IMR-90 (cell line): ENCODE results near the gene AMFR. TPM values are rescaled to one million over a fixed set of nuclear protein-coding genes. Genes with fewer than 3 reads are reported as not detected.

ENCODE experiments used
- ATAC-seq: fragments of 200-7000 bp; cut with Tn5 transposase; 2 replicates; pipeline ENCODE4 v1.9.1; 2020; ENCODE audit warnings: low read depth, mild to moderate bottlenecking, moderate library complexity
- BruUV-seq: library from RNA; stranded (reverse); fragments of 400-500 nt; replicated peaks from 2 replicates; lab custom pipeline; 2021; lab: Mats Ljungman, UMichigan
- CTCF ChIA-PET: fragments of 300-600 bp; formaldehyde crosslinking; extraction: SDS; loops from one replicate; lab custom pipeline; 2021; ENCODE audit warnings: antibody characterized with exemption; lab: Yijun Ruan, JAX
- POLR2A ChIA-PET: fragments of 300-600 bp; sonication (Branson Sonifier 250); formaldehyde crosslinking; loops from one replicate; lab custom pipeline; 2022; ENCODE audit warnings: antibody characterized with exemption; ENCODE audit not compliant: unreplicated experiment; lab: Charles Lee
- DNase-seq: peaks from one replicate; pipeline ENCODE4 v3.0.0; 2013
- H2AFZ ChIP-seq: replicated peaks from 2 replicates; pipeline ENCODE3; 2013; ENCODE audit warnings: low read length, mild to moderate bottlenecking; ENCODE audit not compliant: poor library complexity
- H2AK5ac ChIP-seq: 2 replicates; pipeline ENCODE4 v1.6.1; 2013; ENCODE audit warnings: low read depth, low read length, inconsistent platforms
- H2AK9ac ChIP-seq: replicated peaks from 2 replicates; pipeline ENCODE3; 2013; ENCODE audit warnings: mild to moderate bottlenecking, low read depth, low read length, moderate library complexity; ENCODE audit not compliant: poor library complexity
- H2BK120ac ChIP-seq: 2 replicates; pipeline ENCODE4 v1.6.1; 2013; ENCODE audit warnings: low read depth, low read length, inconsistent platforms
- H2BK15ac ChIP-seq: 3 replicates; pipeline ENCODE4 v1.6.1; 2013; ENCODE audit warnings: low read depth, low read length, inconsistent platforms
- H2BK20ac ChIP-seq: 2 replicates; pipeline ENCODE4 v1.6.1; 2013; ENCODE audit warnings: low read depth, mild to moderate bottlenecking, inconsistent platforms, low read length, moderate library complexity
- H2BK5ac ChIP-seq: 2 replicates; pipeline ENCODE4 v1.6.1; 2013; ENCODE audit warnings: mild to moderate bottlenecking, low read depth, low read length, inconsistent platforms; ENCODE audit not compliant: poor library complexity, severe bottlenecking
- H3K14ac ChIP-seq: replicated peaks from 2 replicates; pipeline ENCODE4 v1.6.1; 2013; ENCODE audit warnings: low read depth, low read length, inconsistent platforms
- H3K18ac ChIP-seq: 2 replicates; pipeline ENCODE4 v1.6.1; 2013; ENCODE audit warnings: low read depth, low read length, control low read depth
- H3K23ac ChIP-seq: 2 replicates; pipeline ENCODE4 v1.6.1; 2013; ENCODE audit warnings: low read depth, low read length, inconsistent platforms
- H3K27ac ChIP-seq: 2 replicates; pipeline ENCODE4 v1.5.1; 2013; ENCODE audit warnings: mild to moderate bottlenecking, control low read depth, low read length; ENCODE audit not compliant: insufficient read depth
- H3K27me3 ChIP-seq: 2 replicates; pipeline ENCODE4 v1.6.1; 2013; ENCODE audit warnings: low read length; ENCODE audit not compliant: control insufficient read depth, insufficient read depth
- H3K36me3 ChIP-seq: 2 replicates; pipeline ENCODE4 v1.6.1; 2013; ENCODE audit warnings: low read length, mixed read lengths; ENCODE audit not compliant: control insufficient read depth, insufficient read depth
- H3K4ac ChIP-seq: 2 replicates; pipeline ENCODE4 v1.6.1; 2013; ENCODE audit warnings: low read depth, low read length, inconsistent platforms
- H3K4me1 ChIP-seq: 2 replicates; pipeline ENCODE4 v1.6.1; 2013; ENCODE audit warnings: low read length, mixed read lengths; ENCODE audit not compliant: control insufficient read depth, insufficient read depth
- H3K4me2 ChIP-seq: 2 replicates; pipeline ENCODE4 v1.6.1; 2013; ENCODE audit warnings: low read depth, mild to moderate bottlenecking, control low read depth, low read length, moderate library complexity
- H3K4me3 ChIP-seq: 2 replicates; pipeline ENCODE4 v1.5.1; 2013; ENCODE audit warnings: low read depth, mild to moderate bottlenecking, control low read depth, low read length, moderate library complexity; ENCODE audit not compliant: insufficient read depth
- H3K56ac ChIP-seq: 2 replicates; pipeline ENCODE4 v1.6.1; 2013; ENCODE audit warnings: low read length, inconsistent platforms; ENCODE audit not compliant: insufficient read depth; ENCODE audit errors: extremely low read depth
- H3K79me1 ChIP-seq, 2 experiments: 2 replicates each; pipeline ENCODE4 v1.6.1; 2013; ENCODE audit warnings: low read length in 2 of 2, inconsistent platforms in 1 of 2, low read depth in 1 of 2
- H3K9ac ChIP-seq: 2 replicates; pipeline ENCODE4 v1.6.1; 2013; ENCODE audit warnings: low read depth, low read length, control low read depth
- H3K9me1 ChIP-seq: 2 replicates; pipeline ENCODE4 v1.6.1; 2013; ENCODE audit warnings: low read length, inconsistent platforms; ENCODE audit not compliant: insufficient read depth
- H3K9me3 ChIP-seq: 2 replicates; pipeline ENCODE4 v1.6.1; 2013; ENCODE audit warnings: low read length; ENCODE audit not compliant: control insufficient read depth, insufficient read depth
- H4K20me1 ChIP-seq: 2 replicates; pipeline ENCODE4 v1.6.1; 2013; ENCODE audit warnings: low read length, inconsistent platforms; ENCODE audit not compliant: insufficient read depth
- H4K5ac ChIP-seq: 2 replicates; pipeline ENCODE4 v1.6.1; 2013; ENCODE audit warnings: mild to moderate bottlenecking, low read depth, low read length, control low read depth
- H4K8ac ChIP-seq, 2 experiments: 2 replicates each; pipeline ENCODE4 v1.6.1; 2013; ENCODE audit warnings: low read depth in 2 of 2, low read length in 2 of 2, control low read depth in 1 of 2, inconsistent platforms in 1 of 2
- H4K91ac ChIP-seq: 2 replicates; pipeline ENCODE4 v1.6.1; 2013; ENCODE audit warnings: low read depth, low read length, inconsistent platforms; ENCODE audit not compliant: insufficient read depth
- BHLHE40 ChIP-seq: fragments of 150-350 bp; IDR thresholded peaks from 2 replicates; pipeline ENCODE4 v1.6.1; 2016; ENCODE audit warnings: mild to moderate bottlenecking, low read depth, low read length
- CEBPB ChIP-seq: IDR thresholded peaks from 2 replicates; pipeline ENCODE4 v1.6.1; 2012; ENCODE audit warnings: low read depth, low read length, improper control_type of control experiment
- CHD1 ChIP-seq: IDR thresholded peaks from 2 replicates; pipeline ENCODE4 v1.6.1; 2012; ENCODE audit warnings: low read depth, low read length, improper control_type of control experiment
- CTCF ChIP-seq: conservative IDR thresholded peaks from 2 replicates; pipeline ENCODE4 v1.5.1; 2012; ENCODE audit warnings: mild to moderate bottlenecking, low read depth, low read length, improper control_type of control experiment
- ELK1 ChIP-seq: fragments of 150-350 bp; IDR thresholded peaks from 2 replicates; pipeline ENCODE4 v1.6.1; 2016; ENCODE audit warnings: low read depth, mild to moderate bottlenecking, low read length, moderate library complexity, borderline replicate concordance
- FOS ChIP-seq: fragments of 150-350 bp; IDR thresholded peaks from 2 replicates; pipeline ENCODE4 v1.6.1; 2016; ENCODE audit warnings: low read depth, low read length
- MAFK ChIP-seq: IDR thresholded peaks from 2 replicates; pipeline ENCODE4 v1.6.1; 2012; ENCODE audit warnings: low read depth, low read length, improper control_type of control experiment
- MAZ ChIP-seq: IDR thresholded peaks from 2 replicates; pipeline ENCODE4 v1.6.1; 2012; ENCODE audit warnings: low read depth, mild to moderate bottlenecking, low read length, improper control_type of control experiment, moderate library complexity, borderline replicate concordance
- MXI1 ChIP-seq: IDR thresholded peaks from 2 replicates; pipeline ENCODE4 v1.6.1; 2012; ENCODE audit warnings: low read depth, mild to moderate bottlenecking, low read length, moderate library complexity, borderline replicate concordance
- NFE2L2 ChIP-seq: fragments of 150-350 bp; IDR thresholded peaks from 2 replicates; pipeline ENCODE4 v1.6.1; 2016; ENCODE audit warnings: low read depth, mild to moderate bottlenecking, low read length
- POLR2A ChIP-seq: IDR thresholded peaks from 2 replicates; pipeline ENCODE4 v1.6.1; 2012; ENCODE audit warnings: mild to moderate bottlenecking, low read depth, low read length
- RAD21 ChIP-seq: IDR thresholded peaks from 2 replicates; pipeline ENCODE4 v1.6.1; 2012; ENCODE audit warnings: low read length, improper control_type of control experiment
- RCOR1 ChIP-seq: IDR thresholded peaks from 2 replicates; pipeline ENCODE4 v1.6.1; 2012; ENCODE audit warnings: mild to moderate bottlenecking, low read length, improper control_type of control experiment; ENCODE audit not compliant: insufficient replicate concordance
- RFX5 ChIP-seq: IDR thresholded peaks from 2 replicates; pipeline ENCODE4 v1.8.0; 2012; ENCODE audit warnings: low read depth, mild to moderate bottlenecking, low read length, moderate library complexity
- SMC3 ChIP-seq: fragments of 150-350 bp; IDR thresholded peaks from 2 replicates; pipeline ENCODE4 v1.6.1; 2016; ENCODE audit warnings: low read depth, mild to moderate bottlenecking, antibody characterized with exemption, low read length, moderate library complexity
- USF2 ChIP-seq: fragments of 150-350 bp; IDR thresholded peaks from 2 replicates; pipeline ENCODE4 v1.6.1; 2017; ENCODE audit warnings: mild to moderate bottlenecking, antibody characterized with exemption, low read length, low read depth
- WGBS, 2 experiments: methylation state at CpG; one replicate each; pipeline versions ENCODE4 v1.1.5 to v1.1.7; 2013; ENCODE audit warnings: missing lambda C conversion rate in 2 of 2; ENCODE audit not compliant: insufficient read length in 1 of 2; ENCODE audit errors: extremely low coverage in 2 of 2; 5-methylcytosine and 5-hydroxymethylcytosine counted together
- dilution Hi-C: fragments of 300-500 bp; cut with HindIII; formaldehyde crosslinking; loops from one replicate; pipeline ENCODE4 v1.14.3; 2018; ENCODE audit warnings: low sequenced_read_pairs; ENCODE audit not compliant: unreplicated experiment
- in situ Hi-C: fragments of 300-500 bp; cut with MboI; formaldehyde crosslinking; loops from 3 replicates; pipeline ENCODE4 v1.14.3; 2019; ENCODE audit warnings: low sequenced_read_pairs, inconsistent platforms, mixed read lengths
- intact Hi-C: fragments of 100-400 bp; cut with micrococcal nuclease; formaldehyde crosslinking; loops from 2 replicates; pipeline ENCODE4 v1.10.0; 2022
- polyA plus RNA-seq, 3 experiments: library from polyadenylated mRNA; depleted of rRNA; stranded (reverse); fragments of >200 nt; gene quantifications; 2 replicates each; pipeline ENCODE4 v1.2.3, GENCODE V29; 2012; ENCODE audit warnings: low replicate concordance in 1 of 3
- total RNA-seq: library from RNA; depleted of rRNA; stranded (reverse); fragments of >200 nt; gene quantifications from 2 replicates; pipeline ENCODE4 v1.2.3, GENCODE V29; 2012

Gene AMFR
- total and polyA plus RNA-seq, 2 of the 4 experiments (the other 2 are of a cell fraction), result 60.7 to 216 TPM

GRCh38 chr16:56336711-56337110 lies 88.6 kb downstream of the AMFR start:
- H3K56ac ChIP-seq, result no peak overlapping the region
- no peak overlapping the region for H3K4ac ChIP-seq
- H3K4me2 ChIP-seq, result no peak overlapping the region
- H2BK5ac ChIP-seq, result no peak overlapping the region
- H3K23ac ChIP-seq, result no peak overlapping the region
- dilution Hi-C loops, result no loop called here
- no peaks in the 10 kb centered on the region; the same call in 1 of the 2 replicates for H3K9me1 ChIP-seq
- POLR2A ChIA-PET, result no interaction called here
- no peaks in the 10 kb centered on the region; the same call in 1 of the 2 replicates for H3K27me3 ChIP-seq
- no peak for TF ChIP-seq RCOR1
- no peak for TF ChIP-seq POLR2A
- no peak for TF ChIP-seq NFE2L2
- no peak for TF ChIP-seq ELK1
- TF ChIP-seq USF2, result no peak
- no peak for TF ChIP-seq RFX5
- TF ChIP-seq RAD21, result no peak
- TF ChIP-seq CTCF, result no peak
- TF ChIP-seq MAFK, result no peak
- TF ChIP-seq BHLHE40, result no peak
- TF ChIP-seq MXI1, result no peak
- no peak for TF ChIP-seq CHD1
- no peak for TF ChIP-seq FOS
- no peak for TF ChIP-seq SMC3
- TF ChIP-seq CEBPB, result no peak
- TF ChIP-seq MAZ, result no peak
- H3K9ac ChIP-seq, result no peak overlapping the region
- ATAC-seq, result no peak
- H2BK20ac ChIP-seq, result no peak overlapping the region
- CTCF ChIA-PET, result no interaction called here
- no peak for DNase-seq
- peak overlapping the region; percentile 61 for H2AFZ ChIP-seq
- H3K14ac ChIP-seq, result no peak overlapping the region
- H3K18ac ChIP-seq, result no peak overlapping the region
- no peak overlapping the region for H4K5ac ChIP-seq
- intact Hi-C loops, result no loop called here
- no peaks in the 10 kb centered on the region for H3K9me3 ChIP-seq
- no peak overlapping the region for H3K27ac ChIP-seq
- H2BK120ac ChIP-seq, result no peak overlapping the region
- H2AK5ac ChIP-seq, result no peak overlapping the region
- BruUV-seq, result no TSS peak
- no peak overlapping the region for H3K4me3 ChIP-seq
- H2AK9ac ChIP-seq, result no peak overlapping the region
- H4K20me1 ChIP-seq, result no peaks in the 10 kb centered on the region
- no peaks in the 10 kb centered on the region for H3K79me1 ChIP-seq
- H3K4me1 ChIP-seq, result no peaks in the 10 kb centered on the region
- H2BK15ac ChIP-seq, result no peak overlapping the region
- WGBS, 2 experiments, result 92% methylated on average over 11 of the region's 21 CpGs; no CpG with 5 or more reads in 1 of the 2 experiments
- in situ Hi-C loops, result no loop called here
- no peak overlapping the region for H4K91ac ChIP-seq
- H4K8ac ChIP-seq, result no peak overlapping the region
- no peaks in the 10 kb centered on the region for H3K36me3 ChIP-seq
